CD4-positive, alpha-beta T cell (primary cell): ENCODE data around the gene DOCK9. TPM values are rescaled to one million over a fixed set of nuclear protein-coding genes. Genes with fewer than 3 reads are reported as not detected.

Experiments used
- ATAC-seq: fragments of 200-7000 bp; cut with Tn5 transposase; one replicate; pipeline ENCODE4 v1.10.0; 2022; ENCODE audit warnings: mild to moderate bottlenecking; ENCODE audit not compliant: poor library complexity
- CTCF ChIA-PET: fragments of 350-600 bp; sonication (Branson Sonifier 250); formaldehyde crosslinking; loops from one replicate; lab custom pipeline; 2021; ENCODE audit warnings: antibody characterized with exemption, inconsistent platforms; lab: Charles Lee
- POLR2A ChIA-PET: fragments of 350-600 bp; sonication (Branson Sonifier 250); formaldehyde crosslinking; loops from one replicate; lab custom pipeline; 2021; ENCODE audit warnings: antibody characterized with exemption, inconsistent platforms; lab: Charles Lee
- DNase-seq, 14 experiments: peaks; one replicate each; pipeline ENCODE4 v3.0.0-alpha.2; 2013 to 2020; ENCODE audit warnings: mixed read lengths in 2 of 14
- H3K27ac ChIP-seq, 2 donors: one replicate each; pipeline versions ENCODE4 v1.5.1 to v1.7.0; 2013; ENCODE audit warnings: low read length in 2 of 2, low read depth in 1 of 2, mild to moderate bottlenecking in 1 of 2
- H3K27me3 ChIP-seq, 2 experiments: 1 replicate in 1 of 2; 2 replicates in 1 of 2; pipeline versions ENCODE4 v1.6.1 to v1.7.0; 2013; ENCODE audit warnings: low read length in 2 of 2, control low read depth in 1 of 2, mild to moderate bottlenecking in 1 of 2, moderate library complexity in 1 of 2; ENCODE audit not compliant: insufficient read depth in 2 of 2, control insufficient read depth in 1 of 2
- H3K36me3 ChIP-seq: one replicate; pipeline ENCODE4 v1.6.1; 2013; ENCODE audit warnings: low read length, control low read depth; ENCODE audit not compliant: insufficient read depth
- H3K4me1 ChIP-seq: one replicate; pipeline ENCODE4 v1.6.1; 2013; ENCODE audit warnings: low read length, control low read depth; ENCODE audit not compliant: insufficient read depth
- H3K4me3 ChIP-seq: one replicate; pipeline ENCODE4 v1.5.1; 2013; ENCODE audit warnings: mild to moderate bottlenecking, low read length, moderate library complexity
- H3K9me3 ChIP-seq, 2 experiments: 1 replicate in 1 of 2; 2 replicates in 1 of 2; pipeline versions ENCODE4 v1.6.1 to v1.7.0; 2013; ENCODE audit warnings: low read length in 2 of 2, mild to moderate bottlenecking in 2 of 2, control low read depth in 1 of 2, moderate library complexity in 1 of 2; ENCODE audit not compliant: control insufficient read depth in 1 of 2, insufficient read depth in 1 of 2
- H3K27ac Mint-ChIP-seq: one replicate; pipeline ENCODE4 v1.8.0; 2020; ENCODE audit warnings: mixed read lengths
- H3K27me3 Mint-ChIP-seq: one replicate; pipeline ENCODE4 v1.8.0; 2021; ENCODE audit warnings: mixed read lengths
- H3K36me3 Mint-ChIP-seq: one replicate; pipeline ENCODE4 v1.8.0; 2021; ENCODE audit warnings: low read depth, mixed read lengths
- H3K4me1 Mint-ChIP-seq: one replicate; pipeline ENCODE4 v1.8.0; 2021; ENCODE audit warnings: low read depth, mixed read lengths
- H3K4me3 Mint-ChIP-seq: one replicate; pipeline ENCODE4 v1.8.0; 2020; ENCODE audit warnings: mild to moderate bottlenecking, mixed read lengths
- H3K9me3 Mint-ChIP-seq: one replicate; pipeline ENCODE4 v1.8.0; 2020; ENCODE audit warnings: mixed read lengths
- intact Hi-C, 2 experiments: fragments of 100-400 bp; cut with DNase I in 1 of 2; cut with micrococcal nuclease in 1 of 2; formaldehyde crosslinking; loops; one replicate each; pipeline versions ENCODE4 v1.15.1 to v1.9.0; 2023 to 2025; cut with DNase I, micrococcal nuclease
- total RNA-seq, 174 experiments: library from RNA in 2 of 174; stranded (reverse) in 2 of 174; gene quantifications; one replicate each; pipeline ENCODE4 v1.2.3 and lab custom pipeline; 2021 to 2026
- TF ChIP-seq, protein P1 (sequence below): fragments of 200-600 bp; IDR thresholded peaks from one replicate; pipeline ENCODE4 v1.8.0; 2022; ENCODE audit warnings: antibody characterized with exemption, mild to moderate bottlenecking

DOCK9 gene
- total RNA-seq, 2 experiments from 2014 or later: 76.3 to 79.3 TPM

GRCh38 chr13:98921786-98922185 lies 56.1 kb downstream of the DOCK9 start:
- no peak overlapping the region for H3K27ac Mint-ChIP-seq
- ATAC-seq (no peak), DNase-seq (no peak)
- CTCF ChIA-PET: no interaction called here
- no peak overlapping the region for H3K4me3 Mint-ChIP-seq
- Histone ChIP-seq H3K9me3 (no peaks in the 10 kb centered on the region), H3K4me1 (peaks cover 14% of the 10 kb centered on the region), H3K27ac (no peak overlapping the region), H3K27me3 (no peaks in the 10 kb centered on the region), H3K36me3 (peaks cover 38% of the 10 kb centered on the region), H3K4me3 (no peak overlapping the region)
- H3K36me3 Mint-ChIP-seq: peaks cover 86% of the 10 kb centered on the region
- H3K27me3 Mint-ChIP-seq: no peaks in the 10 kb centered on the region
- TF ChIP-seq, protein P1, sequence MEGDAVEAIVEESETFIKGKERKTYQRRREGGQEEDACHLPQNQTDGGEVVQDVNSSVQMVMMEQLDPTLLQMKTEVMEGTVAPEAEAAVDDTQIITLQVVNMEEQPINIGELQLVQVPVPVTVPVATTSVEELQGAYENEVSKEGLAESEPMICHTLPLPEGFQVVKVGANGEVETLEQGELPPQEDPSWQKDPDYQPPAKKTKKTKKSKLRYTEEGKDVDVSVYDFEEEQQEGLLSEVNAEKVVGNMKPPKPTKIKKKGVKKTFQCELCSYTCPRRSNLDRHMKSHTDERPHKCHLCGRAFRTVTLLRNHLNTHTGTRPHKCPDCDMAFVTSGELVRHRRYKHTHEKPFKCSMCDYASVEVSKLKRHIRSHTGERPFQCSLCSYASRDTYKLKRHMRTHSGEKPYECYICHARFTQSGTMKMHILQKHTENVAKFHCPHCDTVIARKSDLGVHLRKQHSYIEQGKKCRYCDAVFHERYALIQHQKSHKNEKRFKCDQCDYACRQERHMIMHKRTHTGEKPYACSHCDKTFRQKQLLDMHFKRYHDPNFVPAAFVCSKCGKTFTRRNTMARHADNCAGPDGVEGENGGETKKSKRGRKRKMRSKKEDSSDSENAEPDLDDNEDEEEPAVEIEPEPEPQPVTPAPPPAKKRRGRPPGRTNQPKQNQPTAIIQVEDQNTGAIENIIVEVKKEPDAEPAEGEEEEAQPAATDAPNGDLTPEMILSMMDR: no peak
- POLR2A ChIA-PET: no interaction called here
- intact Hi-C loops: no loop called here
- peaks cover 45% of the 10 kb centered on the region for H3K4me1 Mint-ChIP-seq
- no peaks in the 10 kb centered on the region for H3K9me3 Mint-ChIP-seq

GRCh38 chr13:98921015-98921580 lies 56.8 kb downstream of the DOCK9 start:
- ChIA-PET POLR2A (interaction anchor here (2.2 kb wide), 1 partner anchor 11 kb away, joined by 7 read pairs; no protein-coding TSS in a partner anchor), CTCF (no interaction called here)
- H3K4me1 ChIP-seq: peaks cover 14% of the 10 kb centered on the region
- Mint-ChIP-seq H3K9me3 (no peaks in the 10 kb centered on the region), H3K27ac (peak overlapping the region; percentile 45), H3K27me3 (no peaks in the 10 kb centered on the region), H3K4me1 (peaks cover 43% of the 10 kb centered on the region), H3K4me3 (no peak overlapping the region), H3K36me3 (peaks cover 84% of the 10 kb centered on the region)
- DNase-seq: no peak
- TF ChIP-seq, protein P1: no peak
- H3K27me3 ChIP-seq: no peaks in the 10 kb centered on the region
- no peak for ATAC-seq
- H3K36me3 ChIP-seq: peaks cover 36% of the 10 kb centered on the region
- intact Hi-C loops: no loop called here
- no peaks in the 10 kb centered on the region for H3K9me3 ChIP-seq
- H3K27ac ChIP-seq: no peak overlapping the region
- no peak overlapping the region for H3K4me3 ChIP-seq

DNA sequence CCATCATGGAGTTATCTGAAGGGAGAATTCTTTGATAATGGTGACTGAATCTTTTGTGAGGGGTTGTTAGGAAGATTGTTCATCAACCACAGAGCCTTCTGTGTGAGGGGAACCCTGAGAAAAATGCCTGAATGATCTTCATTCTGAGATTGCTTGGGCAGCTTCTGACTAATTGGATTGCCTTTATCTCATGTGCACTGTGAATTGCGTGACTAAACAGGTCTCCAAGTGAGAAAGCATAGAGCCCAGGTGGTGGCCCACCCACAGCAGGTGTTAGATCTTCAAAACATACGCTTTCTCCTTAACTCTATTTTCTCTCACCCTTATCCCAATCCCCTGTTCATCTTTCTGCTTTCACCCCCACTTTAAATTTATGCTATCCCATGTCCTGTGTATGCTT lies 58.3 kb downstream of the DOCK9 start:
- H3K4me1 Mint-ChIP-seq: peaks cover 53% of the 10 kb centered on the region
- H3K27ac Mint-ChIP-seq: no peak overlapping the region
- Histone ChIP-seq H3K9me3 (no peaks in the 10 kb centered on the region), H3K4me3 (no peak overlapping the region), H3K27ac (no peak overlapping the region), H3K36me3 (peaks cover 48% of the 10 kb centered on the region), H3K4me1 (peaks cover 14% of the 10 kb centered on the region), H3K27me3 (no peaks in the 10 kb centered on the region)
- intact Hi-C loops: loop anchor here (5.0 to 10.0 kb wide), 3 partner anchors 63 to 115 kb away; no protein-coding TSS in a partner anchor
- no peak overlapping the region for H3K4me3 Mint-ChIP-seq
- ATAC-seq: no peak
- CTCF ChIA-PET: no interaction called here
- TF ChIP-seq, protein P1: no peak
- POLR2A ChIA-PET: interaction anchor here (1.2 to 2.2 kb wide), 3 partner anchors 9 to 68 kb away, joined by 3 to 7 read pairs (median 4); no protein-coding TSS in a partner anchor
- H3K36me3 Mint-ChIP-seq: peaks cover 88% of the 10 kb centered on the region
- no peaks in the 10 kb centered on the region for H3K9me3 Mint-ChIP-seq
- no peaks in the 10 kb centered on the region for H3K27me3 Mint-ChIP-seq
- DNase-seq: no peak
